ENCODE measurements around the gene NBPF1. TPM values are rescaled to one million over a fixed set of nuclear protein-coding genes. Genes with fewer than 3 reads are reported as not detected.
A peak's percentile ranks its signal among the peaks of the same experiment; 100 is the strongest.
"Not testable (repeated sequence)": the region's sequence is repeated elsewhere in the genome, so short reads cannot be mapped to it uniquely, and the experiment has no call there.

The NBPF1 gene
- total and polyA plus RNA-seq, 9 of the 15 experiments (the other 6 are each of a cell fraction or from before 2014, with no cell fraction given): 5.2 to 42.6 (median 24.1) TPM

- in situ Hi-C loops (cut with MboI): loop anchor here (5.0 to 25.0 kb wide), 3 partner anchors 99 to 301 kb away; partner anchors contain the start of genes CROCC and RNU1-1
- H3K79me2 ChIP-seq (ENCODE audit: control insufficient read depth, insufficient read depth, low read length); DNase-seq (ENCODE audit: extremely low read depth in 1 of 4, low spot score in 3 of 4); CTCF ChIA-PET (ENCODE audit: low intra/inter-chr PET ratio); H3K9ac ChIP-seq (ENCODE audit: insufficient read depth in 1 of 2, low read depth in 2 of 2, low read length in 2 of 2); H3K4me3 ChIP-seq; H3K9me3 ChIP-seq (replicated peaks; ENCODE audit: control insufficient read depth, insufficient read depth, low read depth, low read length); FAIRE-seq; H3K9me1 ChIP-seq (ENCODE audit: control insufficient read depth, insufficient read depth, low read length); BruUV-seq (replicated peaks); H4K20me1 ChIP-seq (replicated peaks; ENCODE audit: control insufficient read depth, insufficient read depth, low read length); H2AFZ ChIP-seq (ENCODE audit: low read depth, low read length); H3K27me3 ChIP-seq (ENCODE audit: control insufficient read depth in 2 of 2, insufficient read depth in 2 of 2, low read length in 2 of 2); H3K4me2 ChIP-seq (ENCODE audit: insufficient read depth, low read length); ATAC-seq; H3K27ac ChIP-seq (ENCODE audit: extremely low read depth, low read depth, low read length): not testable (repeated sequence)
- Histone ChIP-seq H3K36me3 (ENCODE audit: control insufficient read depth, insufficient read depth, low read length) (peaks cover 19% of the 10 kb centered on the region; the same call in 1 of the 3 replicates), H3K4me1 (replicated peaks in 1 of 2; ENCODE audit: control insufficient read depth in 2 of 2, insufficient read depth in 2 of 2, low read length in 2 of 2) (peaks cover 25 to 32% of the 10 kb centered on the region in 2 experiments)
- 63% methylated on average over 4 of the region's 4 CpGs for WGBS (ENCODE audit: insufficient coverage, low coverage, missing lambda C conversion rate)
- intact Hi-C loops (cut with micrococcal nuclease): loop anchor here (5.0 kb wide), 2 partner anchors 94 to 169 kb away; partner anchors contain the start of gene NECAP2
- TF ChIP-seq ZNF143 (CRISPR knock-in tag; IDR thresholded peaks at IDR 0.05): 0 out of 2 replicates have a peak, but pooled peaks have one; percentile 20
- POLR2A ChIA-PET: interaction anchor here (1.3 to 2.9 kb wide), 4 partner anchors 8 to 293 kb away, joined by 4 to 19 read pairs (median 12); no protein-coding TSS in a partner anchor
Observed at GRCh38 chr1:16611164-16611563, 2.2 kb downstream of the NBPF1 start.

- ATAC-seq; H3K27ac ChIP-seq (ENCODE audit: extremely low read depth, low read depth, low read length); H2AFZ ChIP-seq (ENCODE audit: low read depth, low read length); BruUV-seq (replicated peaks); DNase-seq (ENCODE audit: extremely low read depth in 1 of 4, low spot score in 3 of 4); H3K9ac ChIP-seq (ENCODE audit: insufficient read depth in 1 of 2, low read depth in 2 of 2, low read length in 2 of 2); H3K9me3 ChIP-seq (replicated peaks; ENCODE audit: control insufficient read depth, insufficient read depth, low read depth, low read length); H3K4me3 ChIP-seq; CTCF ChIA-PET (ENCODE audit: low intra/inter-chr PET ratio); H4K20me1 ChIP-seq (replicated peaks; ENCODE audit: control insufficient read depth, insufficient read depth, low read length); H3K4me2 ChIP-seq (ENCODE audit: insufficient read depth, low read length); H3K9me1 ChIP-seq (ENCODE audit: control insufficient read depth, insufficient read depth, low read length); H3K79me2 ChIP-seq (ENCODE audit: control insufficient read depth, insufficient read depth, low read length); H3K27me3 ChIP-seq (ENCODE audit: control insufficient read depth in 2 of 2, insufficient read depth in 2 of 2, low read length in 2 of 2); FAIRE-seq; TF ChIP-seq ID3 (tag; IDR thresholded peaks at IDR 0.05): not testable (repeated sequence)
- 83% methylated on average over 5 of the region's 5 CpGs for WGBS (ENCODE audit: insufficient coverage, low coverage, missing lambda C conversion rate)
- Histone ChIP-seq H3K36me3 (ENCODE audit: control insufficient read depth, insufficient read depth, low read length) (peaks cover 22% of the 10 kb centered on the region; the same call in 1 of the 3 replicates), H3K4me1 (replicated peaks in 1 of 2; ENCODE audit: control insufficient read depth in 2 of 2, insufficient read depth in 2 of 2, low read length in 2 of 2) (peaks cover 23 to 32% of the 10 kb centered on the region in 2 experiments)
- in situ Hi-C loops (cut with MboI) (loop anchor here (5.0 to 25.0 kb wide), 3 partner anchors 98 to 302 kb away; partner anchors contain the start of genes CROCC and RNU1-1), intact Hi-C loops (cut with micrococcal nuclease) (loop anchor here (5.0 kb wide), 2 partner anchors 93 to 168 kb away; partner anchors contain the start of gene NECAP2)
- TF ChIP-seq KDM2B (CRISPR knock-in tag; IDR thresholded peaks at IDR 0.05): peak; percentile 94; the same call in 1 of the 2 replicates
- TF ChIP-seq PHTF2 (CRISPR knock-in tag; IDR thresholded peaks at IDR 0.05): 0 out of 2 replicates have a peak, but pooled peaks have one; percentile 63
- TF ChIP-seq ID3 (CRISPR knock-in tag; IDR thresholded peaks at IDR 0.05): 0 out of 2 replicates have a peak, but pooled peaks have one; percentile 40
- TF ChIP-seq ARID3B (CRISPR knock-in tag; IDR thresholded peaks at IDR 0.05; ENCODE audit: borderline replicate concordance): 0 out of 2 replicates have a peak, but pooled peaks have one; percentile 52
- 0 out of 2 replicates have a peak, but pooled peaks have one; percentile 11 for TF ChIP-seq STAT5B (CRISPR knock-in tag; IDR thresholded peaks at IDR 0.05)
- POLR2A ChIA-PET: interaction anchor here (1.3 to 2.1 kb wide), 2 partner anchors 8 to 294 kb away, joined by 4 to 7 read pairs; no protein-coding TSS in a partner anchor
Observed at GRCh38 chr1:16610553-16610952, 2.8 kb downstream of the NBPF1 start.
